Measurements from ENCODE around the gene CEP78. TPM values are rescaled to one million over a fixed set of nuclear protein-coding genes. Genes with fewer than 3 reads are reported as not detected.
"Not testable (repeated sequence)": the region's sequence is repeated elsewhere in the genome, so short reads cannot be mapped to it uniquely, and the experiment has no call there.

Gene CEP78
- total RNA-seq, 1 donor from 2014 or later: 59.5 TPM

GRCh38 chr9:78189461-78189860 lies 46.4 kb upstream of the CEP78 start:
- DNase-seq (ENCODE audit: low spot score, unreplicated experiment): no peak
- H3K4me3 Mint-ChIP-seq (ENCODE audit: low read depth): no peak overlapping the region
- H3K27me3 Mint-ChIP-seq: no peaks in the 10 kb centered on the region
- no peaks in the 10 kb centered on the region for H3K36me3 Mint-ChIP-seq (ENCODE audit: insufficient read depth)
- no peaks in the 10 kb centered on the region for H3K9me3 Mint-ChIP-seq (ENCODE audit: low read depth)
- peaks cover 12% of the 10 kb centered on the region for H3K4me1 Mint-ChIP-seq (ENCODE audit: low read depth)
- no peak for TF ChIP-seq CTCF (IDR thresholded peaks at IDR 0.05; ENCODE audit: unreplicated experiment)
- no peak overlapping the region for H3K27ac Mint-ChIP-seq

GRCh38 chr9:78191931-78192330 lies 43.9 kb upstream of the CEP78 start:
- no peaks in the 10 kb centered on the region for H3K27me3 Mint-ChIP-seq
- H3K4me1 Mint-ChIP-seq (ENCODE audit: low read depth): peaks cover 12% of the 10 kb centered on the region
- TF ChIP-seq CTCF (IDR thresholded peaks at IDR 0.05; ENCODE audit: unreplicated experiment): no peak
- no peaks in the 10 kb centered on the region for H3K9me3 Mint-ChIP-seq (ENCODE audit: low read depth)
- H3K36me3 Mint-ChIP-seq (ENCODE audit: insufficient read depth): no peaks in the 10 kb centered on the region
- DNase-seq (ENCODE audit: low spot score, unreplicated experiment): no peak
- no peak overlapping the region for H3K4me3 Mint-ChIP-seq (ENCODE audit: low read depth)
- no peak overlapping the region for H3K27ac Mint-ChIP-seq

- no peak overlapping the region for H3K27ac Mint-ChIP-seq
- no peaks in the 10 kb centered on the region for H3K27me3 Mint-ChIP-seq
- H3K36me3 Mint-ChIP-seq (ENCODE audit: insufficient read depth): no peaks in the 10 kb centered on the region
- TF ChIP-seq CTCF (IDR thresholded peaks at IDR 0.05; ENCODE audit: unreplicated experiment): no peak
- H3K4me1 Mint-ChIP-seq (ENCODE audit: low read depth): peaks cover 9% of the 10 kb centered on the region
- no peak for DNase-seq (ENCODE audit: low spot score, unreplicated experiment)
- H3K9me3 Mint-ChIP-seq (ENCODE audit: low read depth): peaks cover 5% of the 10 kb centered on the region
- H3K4me3 Mint-ChIP-seq (ENCODE audit: low read depth): no peak overlapping the region
Measured at GRCh38 chr9:78196258-78196657, 39.6 kb upstream of the CEP78 start.

- DNase-seq (ENCODE audit: low spot score, unreplicated experiment); H3K36me3 Mint-ChIP-seq (ENCODE audit: insufficient read depth); H3K4me3 Mint-ChIP-seq (ENCODE audit: low read depth); H3K27ac Mint-ChIP-seq; H3K27me3 Mint-ChIP-seq; H3K4me1 Mint-ChIP-seq (ENCODE audit: low read depth): not testable (repeated sequence)
- peaks cover 19% of the 10 kb centered on the region for H3K9me3 Mint-ChIP-seq (ENCODE audit: low read depth)
Measured at GRCh38 chr9:78201158-78201777, 34.6 kb upstream of the CEP78 start.

- H3K36me3 Mint-ChIP-seq (ENCODE audit: insufficient read depth): no peaks in the 10 kb centered on the region
- DNase-seq (ENCODE audit: low spot score, unreplicated experiment): no peak
Measured at GRCh38 chr9:78207319-78207718, 28.6 kb upstream of the CEP78 start.

More at GRCh38 chr9:78207319-78207718, 28.6 kb upstream of the CEP78 start:
- Mint-ChIP-seq H3K4me3 (ENCODE audit: low read depth) (no peak overlapping the region), H3K27ac (no peak overlapping the region), H3K9me3 (ENCODE audit: low read depth) (peaks cover 14% of the 10 kb centered on the region), H3K27me3 (no peaks in the 10 kb centered on the region), H3K4me1 (ENCODE audit: low read depth) (peaks cover 13% of the 10 kb centered on the region)
- TF ChIP-seq CTCF (IDR thresholded peaks at IDR 0.05; ENCODE audit: unreplicated experiment): no peak
